Skeletal muscle satellite cell (primary cell): ENCODE measurements around the gene IGBP1.
"Not testable (repeated sequence)": the region's sequence is repeated elsewhere in the genome, so short reads cannot be mapped to it uniquely, and the experiment has no call there.

Experiments
- H3K27me3 ChIP-seq: 2 replicates; pipeline ENCODE4 v1.7.0; 2013; ENCODE audit warnings: low read length; ENCODE audit not compliant: control insufficient read depth, insufficient read depth
- H3K36me3 ChIP-seq: 2 replicates; pipeline ENCODE4 v1.7.0; 2013; ENCODE audit warnings: mild to moderate bottlenecking, control low read depth, low read length; ENCODE audit not compliant: insufficient read depth
- H3K4me1 ChIP-seq: 2 replicates; pipeline ENCODE4 v1.7.0; 2013; ENCODE audit warnings: low read length; ENCODE audit not compliant: control insufficient read depth, insufficient read depth
- H3K4me2 ChIP-seq: 2 replicates; pipeline ENCODE4 v1.7.0; 2013; ENCODE audit warnings: mild to moderate bottlenecking, low read length
- H3K4me3 ChIP-seq: 2 replicates; pipeline ENCODE4 v1.7.0; 2013; ENCODE audit warnings: low read length
- H3K9ac ChIP-seq: 2 replicates; pipeline ENCODE4 v1.7.0; 2013; ENCODE audit warnings: mild to moderate bottlenecking, low read depth, low read length, moderate library complexity
- H3K9me3 ChIP-seq: replicated peaks from 2 replicates; pipeline ENCODE4 v1.7.0; 2013; ENCODE audit warnings: mild to moderate bottlenecking, control low read depth, low read length

IGBP1 gene

GRCh38 chrX:70209570-70209969, 76.3 kb downstream of the IGBP1 start:
- not testable (repeated sequence) for H3K9ac ChIP-seq, H3K27me3 ChIP-seq, H3K4me2 ChIP-seq, H3K4me3 ChIP-seq, H3K9me3 ChIP-seq, H3K4me1 ChIP-seq, H3K36me3 ChIP-seq
